ACC112 (cell line): ENCODE results near the gene SLC26A4.

Experiments
- H2AFZ ChIP-seq: fragments of 200-600 bp; sonication (generic); one replicate; pipeline ENCODE4 v1.6.0; 2017; ENCODE audit warnings: antibody characterized with exemption, low read length; ENCODE audit not compliant: unreplicated experiment
- H3K27ac ChIP-seq: fragments of 200-600 bp; sonication (generic); 2 replicates; pipeline ENCODE4 v1.5.1; 2014; ENCODE audit warnings: low read depth, mild to moderate bottlenecking, antibody characterized with exemption, low read length, moderate library complexity
- H3K27me3 ChIP-seq: fragments of 200-600 bp; sonication (generic); 2 replicates; pipeline ENCODE4 v1.6.1; 2014; ENCODE audit warnings: mild to moderate bottlenecking, antibody characterized with exemption, low read length, moderate library complexity, mixed read lengths; ENCODE audit not compliant: insufficient read depth
- H3K36me3 ChIP-seq: fragments of 200-600 bp; sonication (generic); 2 replicates; pipeline ENCODE4 v1.6.1; 2016; ENCODE audit warnings: mild to moderate bottlenecking, antibody characterized with exemption, low read length, moderate library complexity, mixed read lengths; ENCODE audit not compliant: insufficient read depth
- H3K4me1 ChIP-seq: fragments of 200-600 bp; sonication (generic); one replicate; pipeline ENCODE4 v1.6.1; 2016; ENCODE audit warnings: low read length, mixed read lengths; ENCODE audit not compliant: insufficient read depth, unreplicated experiment, control insufficient read depth
- H3K4me3 ChIP-seq: fragments of 200-600 bp; sonication (generic); 2 replicates; pipeline ENCODE4 v1.5.1; 2014; ENCODE audit warnings: mild to moderate bottlenecking, low read depth, low read length
- H3K79me2 ChIP-seq: fragments of 200-600 bp; sonication (generic); one replicate; pipeline ENCODE4 v1.6.0; 2016; ENCODE audit warnings: low read length; ENCODE audit not compliant: control insufficient read depth, unreplicated experiment, insufficient read depth

The SLC26A4 gene

GRCh38 chr7:107715531-107715930 is 54.9 kb downstream of the SLC26A4 start:
- Histone ChIP-seq H3K36me3 (no peaks in the 10 kb centered on the region), H3K27ac (no peak overlapping the region), H3K4me3 (no peak overlapping the region), H3K79me2 (no peaks in the 10 kb centered on the region), H3K4me1 (peaks cover 6% of the 10 kb centered on the region), H3K27me3 (no peaks in the 10 kb centered on the region), H2AFZ (no peak overlapping the region)

GRCh38 chr7:107718456-107719193 is 58.0 kb downstream of the SLC26A4 start:
- Histone ChIP-seq H2AFZ (no peak overlapping the region), H3K36me3 (no peaks in the 10 kb centered on the region), H3K4me1 (peaks cover 6% of the 10 kb centered on the region), H3K27ac (no peak overlapping the region), H3K27me3 (no peaks in the 10 kb centered on the region), H3K4me3 (no peak overlapping the region), H3K79me2 (no peaks in the 10 kb centered on the region)

DNA sequence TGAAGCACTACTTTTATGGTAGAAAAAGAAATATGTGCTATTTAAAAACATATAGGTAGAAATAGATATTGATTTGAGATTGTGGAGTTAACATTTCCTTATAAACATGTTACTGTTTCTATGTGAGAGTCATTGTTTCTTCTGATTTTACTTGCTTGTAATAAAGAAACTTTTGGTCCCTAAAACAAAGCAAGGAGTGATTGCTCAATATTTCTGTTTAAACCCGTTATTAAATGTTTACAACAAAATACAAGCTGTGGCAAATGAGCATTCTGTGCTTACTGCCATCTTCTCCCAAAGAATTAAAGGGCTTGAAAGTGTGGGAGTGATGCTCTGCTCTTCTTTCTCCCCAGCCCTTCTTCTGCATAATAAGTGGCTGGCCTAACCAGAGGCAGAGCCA is 60.7 kb downstream of the SLC26A4 start:
- H3K79me2 ChIP-seq = no peaks in the 10 kb centered on the region
- no peaks in the 10 kb centered on the region for H3K27me3 ChIP-seq
- H3K4me1 ChIP-seq = no peaks in the 10 kb centered on the region
- H3K27ac ChIP-seq = no peak overlapping the region
- H3K4me3 ChIP-seq = no peak overlapping the region
- H2AFZ ChIP-seq = no peak overlapping the region
- H3K36me3 ChIP-seq = no peaks in the 10 kb centered on the region

GRCh38 chr7:107723255-107723654 is 62.6 kb downstream of the SLC26A4 start:
- no peaks in the 10 kb centered on the region for H3K36me3 ChIP-seq
- H2AFZ ChIP-seq = no peak overlapping the region
- H3K27ac ChIP-seq = no peak overlapping the region
- H3K4me1 ChIP-seq = no peaks in the 10 kb centered on the region
- H3K4me3 ChIP-seq = no peak overlapping the region
- H3K27me3 ChIP-seq = peaks cover 15% of the 10 kb centered on the region
- H3K79me2 ChIP-seq = no peaks in the 10 kb centered on the region

GRCh38 chr7:107725138-107725740 is 64.6 kb downstream of the SLC26A4 start:
- Histone ChIP-seq H3K4me3 (no peak overlapping the region), H3K27me3 (peaks cover 30% of the 10 kb centered on the region), H3K79me2 (no peaks in the 10 kb centered on the region), H3K36me3 (no peaks in the 10 kb centered on the region), H2AFZ (no peak overlapping the region), H3K4me1 (no peaks in the 10 kb centered on the region), H3K27ac (no peak overlapping the region)

GRCh38 chr7:107726356-107727130 is 65.9 kb downstream of the SLC26A4 start:
- H3K27ac ChIP-seq = no peak overlapping the region
- no peaks in the 10 kb centered on the region for H3K79me2 ChIP-seq
- H3K27me3 ChIP-seq = peaks cover 30% of the 10 kb centered on the region
- H2AFZ ChIP-seq = no peak overlapping the region
- no peak overlapping the region for H3K4me3 ChIP-seq
- no peaks in the 10 kb centered on the region for H3K36me3 ChIP-seq
- H3K4me1 ChIP-seq = no peaks in the 10 kb centered on the region

GRCh38 chr7:107728276-107728675 is 67.6 kb downstream of the SLC26A4 start:
- H3K4me3 ChIP-seq = no peak overlapping the region
- H2AFZ ChIP-seq = no peak overlapping the region
- H3K27me3 ChIP-seq = peaks cover 30% of the 10 kb centered on the region
- H3K4me1 ChIP-seq = no peaks in the 10 kb centered on the region
- H3K27ac ChIP-seq = no peak overlapping the region
- H3K79me2 ChIP-seq = no peaks in the 10 kb centered on the region
- no peaks in the 10 kb centered on the region for H3K36me3 ChIP-seq

DNA sequence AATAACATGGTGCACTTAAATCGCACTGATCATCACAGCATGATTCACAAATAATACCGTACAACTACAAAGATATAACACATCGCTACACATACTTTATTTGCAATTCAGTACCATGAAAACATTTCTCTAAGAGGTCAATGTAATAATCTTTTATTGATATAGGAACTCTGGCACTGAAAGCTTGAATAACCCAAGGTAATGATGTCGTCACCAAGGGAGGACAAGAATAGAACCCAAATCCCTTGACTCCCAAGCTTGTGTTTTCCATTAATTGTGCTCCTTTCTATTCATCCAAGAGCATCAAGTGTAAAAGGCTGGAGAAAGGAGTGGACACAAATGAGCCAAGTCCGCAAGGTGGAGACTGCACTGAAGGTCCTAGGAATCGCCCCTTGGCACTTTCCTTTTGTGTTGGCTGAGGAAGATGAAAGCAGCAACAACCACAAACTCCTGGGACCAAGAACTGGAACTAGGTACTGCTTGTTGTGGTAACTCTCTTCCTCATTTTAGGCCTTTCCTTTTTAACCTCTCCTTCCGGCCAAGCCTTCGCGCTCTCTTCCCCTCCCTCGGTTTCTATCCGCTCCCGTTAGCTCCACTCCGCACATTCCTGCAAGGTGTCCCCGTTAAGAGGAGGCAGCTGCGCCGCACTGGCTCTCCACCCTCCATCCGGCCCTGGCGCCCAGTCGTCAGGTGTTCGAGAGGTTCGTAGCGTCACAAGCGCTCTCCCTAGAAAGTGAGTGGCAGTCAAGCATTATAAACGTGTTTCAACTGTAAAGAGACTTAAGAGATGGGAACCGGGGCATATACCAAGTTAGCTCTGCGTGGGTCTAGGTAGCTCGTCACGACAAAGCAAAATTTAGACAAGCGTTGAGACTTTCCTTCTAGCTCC is 82.3 kb downstream of the SLC26A4 start:
- no peaks in the 10 kb centered on the region for H3K36me3 ChIP-seq
- H3K27me3 ChIP-seq = no peaks in the 10 kb centered on the region
- H3K4me1 ChIP-seq = peaks cover 33% of the 10 kb centered on the region
- peak overlapping the region; percentile 86 for H3K4me3 ChIP-seq
- H2AFZ ChIP-seq = peak overlapping the region; percentile 91
- H3K79me2 ChIP-seq = peaks cover 40% of the 10 kb centered on the region
- peak overlapping the region; percentile 91 for H3K27ac ChIP-seq

- peak within 1 kb of the TSS; percentile 91 for H3K27ac ChIP-seq
- H2AFZ ChIP-seq = peak within 1 kb of the TSS; percentile 91
- H3K27me3 ChIP-seq = no peaks in the 10 kb centered on the region
- H3K36me3 ChIP-seq = peaks cover 1% of the 10 kb centered on the region
- H3K79me2 ChIP-seq = peaks cover 48% of the 10 kb centered on the region
- H3K4me1 ChIP-seq = peaks cover 33% of the 10 kb centered on the region
- peak within 1 kb of the TSS; percentile 86 for H3K4me3 ChIP-seq
Measured at GRCh38 chr7:107743567-107744344, 83.1 kb downstream of the SLC26A4 start, which contains the start of gene CBLL1. TSS of gene CBLL1 (plus strand) at chr7:107744142. CDS start at chr7:107744164, 22 bp downstream.
